ENCODE measurements around the gene RPRD1B.

RPRD1B gene

DNA sequence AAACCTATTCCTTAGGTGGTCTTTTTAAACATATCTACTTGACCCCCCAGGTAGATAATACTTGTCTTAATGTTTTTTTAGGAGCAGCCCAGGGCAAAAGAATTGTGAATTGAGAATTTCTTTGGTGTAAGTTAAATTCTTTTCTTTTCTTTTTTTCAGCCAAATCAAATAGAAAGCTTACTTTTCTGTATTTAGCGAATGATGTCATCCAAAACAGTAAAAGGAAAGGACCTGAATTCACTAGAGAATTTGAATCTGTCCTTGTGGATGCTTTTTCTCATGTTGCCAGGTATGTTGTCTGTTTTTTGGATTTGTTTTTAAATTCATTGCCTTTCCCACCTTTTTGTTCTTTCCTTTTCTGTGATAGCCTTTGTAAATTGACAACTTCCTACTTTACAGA, 6.7 kb downstream of the RPRD1B start:
- DNase-seq (ENCODE audit: low read depth) = no peak

DNA sequence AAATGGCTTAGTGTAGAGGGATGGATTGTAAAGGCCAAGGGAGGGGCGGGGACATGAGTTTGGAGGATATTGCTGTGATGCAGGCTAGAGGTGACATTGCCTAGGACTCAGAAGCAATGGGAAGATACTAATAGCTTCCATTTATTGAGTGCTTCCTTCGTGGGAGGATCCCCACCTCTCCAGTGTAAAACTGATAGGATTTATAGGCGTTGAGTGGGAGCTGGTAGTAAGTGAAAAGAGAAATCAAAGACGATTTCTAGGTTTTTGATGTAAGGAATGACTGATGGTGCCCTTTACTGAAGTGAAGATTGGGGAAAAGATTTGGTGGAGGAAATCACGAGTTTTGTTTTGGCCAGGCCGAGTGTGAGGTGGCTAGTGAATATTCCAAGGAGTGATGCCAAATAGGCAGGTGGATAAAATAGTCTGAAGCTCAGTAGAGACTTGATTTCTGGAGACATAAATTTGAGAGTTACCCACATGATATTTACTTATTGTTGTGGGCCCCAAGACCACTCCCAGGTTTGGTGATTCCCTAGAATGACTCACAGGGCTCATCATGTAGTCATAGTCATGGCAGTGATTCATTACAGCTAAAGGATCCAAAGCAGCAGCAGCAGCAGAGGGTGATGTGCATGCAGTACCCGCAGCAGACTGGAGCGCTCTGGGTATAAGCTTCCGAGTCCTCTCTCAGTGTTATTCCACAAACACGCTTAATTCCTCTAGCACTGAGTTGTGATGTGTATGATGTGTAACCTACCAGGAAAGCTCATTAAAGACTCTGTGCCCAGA, 10.2 kb downstream of the RPRD1B start:
- DNase-seq (ENCODE audit: low read depth) = peak; percentile 91

DNA sequence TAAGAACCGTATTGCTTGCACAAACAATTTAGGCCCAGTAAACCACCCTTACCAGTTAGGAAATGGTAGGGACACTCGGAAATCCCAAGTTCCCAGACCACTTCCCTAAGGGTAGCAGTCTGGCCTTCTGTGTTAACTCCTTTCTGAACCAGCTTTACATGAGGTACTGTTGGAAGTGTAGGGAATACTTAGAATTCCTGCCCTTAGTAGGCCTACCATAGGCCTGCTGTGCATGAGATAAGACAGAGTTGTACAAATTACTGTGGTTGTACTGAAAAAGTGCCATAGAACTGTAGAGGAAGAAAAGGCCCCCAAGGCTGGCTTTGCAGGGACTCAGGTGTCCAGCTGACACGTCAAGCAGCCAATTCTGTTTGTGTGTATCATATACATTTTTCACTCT, 11.1 kb downstream of the RPRD1B start:
- DNase-seq (ENCODE audit: low read depth) = no peak

DNA sequence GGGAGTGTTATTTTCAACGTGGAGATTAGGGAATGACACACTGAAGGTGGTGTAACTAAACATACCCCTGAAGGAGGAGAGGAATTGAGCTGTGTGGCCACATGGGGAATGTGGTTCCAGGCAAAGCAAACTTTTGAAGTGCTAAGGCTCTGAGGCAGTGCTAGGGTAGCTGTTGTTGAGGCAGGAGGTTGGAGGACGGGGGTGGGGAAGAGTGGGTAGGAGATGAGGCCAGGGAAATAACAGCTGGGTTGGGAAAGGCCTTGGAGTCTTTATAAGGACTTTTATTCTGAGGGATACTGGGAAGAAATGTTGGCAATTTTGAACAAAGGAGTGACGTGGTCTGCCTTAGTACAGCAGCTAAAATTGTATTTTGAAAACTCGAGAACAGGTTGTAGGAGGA, 13.0 kb downstream of the RPRD1B start:
- peak; percentile 24 for DNase-seq (ENCODE audit: low read depth)

DNA sequence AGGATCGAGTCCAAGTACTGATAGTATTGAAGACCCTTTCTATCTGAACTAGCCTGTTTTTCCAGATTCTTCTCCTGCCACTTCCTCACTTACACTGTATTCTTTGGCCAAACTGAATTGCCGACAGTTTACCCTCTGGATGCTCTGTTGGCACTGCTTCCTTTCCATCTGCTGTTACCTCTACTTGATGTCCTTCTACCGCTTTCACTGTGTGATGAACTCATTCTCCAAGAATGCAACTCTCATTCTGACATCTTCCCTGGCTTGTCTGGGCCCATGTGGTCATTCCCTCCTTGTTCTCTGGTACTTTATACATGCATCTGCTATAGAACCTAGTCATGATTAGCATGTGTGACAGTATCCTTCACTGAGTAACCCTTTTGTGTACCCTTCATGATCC, 16.3 kb downstream of the RPRD1B start:
- DNase-seq (ENCODE audit: low read depth) = peak; percentile 77

DNA sequence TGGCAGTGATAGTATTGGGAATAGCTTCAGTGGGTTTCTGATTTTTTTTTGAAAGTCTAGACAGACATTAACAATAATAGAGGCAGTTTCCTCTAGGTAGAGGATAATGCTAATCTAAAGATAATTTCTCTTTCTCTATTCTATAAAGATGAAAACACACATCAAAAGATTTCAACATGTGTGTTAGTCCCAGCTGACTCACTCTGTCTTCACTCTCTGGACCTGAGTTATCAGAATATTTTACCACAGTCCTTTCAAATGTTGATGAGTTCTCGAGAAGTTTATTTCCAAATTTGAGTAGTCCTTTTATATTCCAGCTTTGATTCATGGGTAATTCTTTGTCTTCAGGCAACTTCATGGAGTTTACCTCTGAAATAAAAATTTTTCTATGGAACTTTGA, 17.1 kb downstream of the RPRD1B start:
- peak; percentile 81 for DNase-seq (ENCODE audit: low read depth)

DNA sequence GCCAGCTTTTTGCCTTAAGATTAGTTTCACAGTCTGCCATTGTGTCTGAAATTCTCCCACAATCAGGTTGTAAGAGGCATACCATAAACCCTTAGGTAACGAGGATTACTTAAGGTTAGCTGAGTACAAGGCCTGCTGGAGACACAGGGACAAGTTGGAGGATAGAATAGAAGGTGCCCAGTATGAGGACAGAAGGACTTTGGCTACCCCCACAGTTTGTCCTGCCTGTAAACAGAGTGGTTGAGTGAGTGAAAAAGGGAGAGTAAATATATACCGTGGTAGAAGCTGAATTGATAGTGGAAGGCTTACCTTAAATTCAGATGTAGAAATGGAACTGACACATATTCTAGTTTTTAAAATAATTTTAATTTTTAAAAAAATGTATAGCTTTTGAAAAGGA, 19.3 kb downstream of the RPRD1B start:
- DNase-seq (ENCODE audit: low read depth) = no peak

DNA sequence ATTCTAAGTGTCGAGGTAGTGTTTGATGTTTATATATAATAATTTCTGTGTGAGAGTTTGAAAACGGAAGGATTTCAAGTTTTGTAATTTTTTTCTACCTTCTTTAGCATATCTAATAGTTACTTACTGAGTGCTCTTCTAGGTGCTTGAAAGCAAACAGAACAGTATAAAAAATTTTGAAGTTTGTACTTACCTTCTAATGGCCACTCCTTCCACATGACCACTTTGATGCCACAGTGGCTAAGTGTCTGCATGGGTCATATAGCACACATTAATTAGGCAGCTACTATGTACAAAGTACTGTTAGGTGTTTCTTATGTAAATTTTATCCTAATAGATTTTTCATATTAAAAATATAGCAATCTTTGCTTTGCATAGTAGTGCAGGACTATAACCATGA, 21.1 kb downstream of the RPRD1B start:
- no peak for DNase-seq (ENCODE audit: low read depth)

DNA sequence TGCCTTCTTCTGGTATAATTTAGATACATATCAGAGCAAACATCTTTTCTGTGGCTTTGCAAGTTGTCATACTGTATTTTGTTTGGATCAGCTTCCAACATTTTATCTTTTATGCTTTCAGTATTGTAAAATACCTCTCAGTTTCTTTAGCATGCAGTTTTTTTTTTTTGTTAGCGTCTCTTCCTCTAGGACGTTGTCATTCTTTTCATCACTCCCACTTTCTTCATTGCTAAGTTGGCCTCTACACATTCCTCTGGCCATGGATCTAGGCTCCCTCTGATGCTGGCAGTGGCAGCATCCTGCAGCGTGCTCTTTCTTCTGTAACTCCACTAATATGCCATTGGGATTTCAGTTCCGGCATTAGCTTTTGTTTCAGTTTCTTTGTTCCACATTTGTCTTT, 21.7 kb downstream of the RPRD1B start:
- no peak for DNase-seq (ENCODE audit: low read depth)

DNA sequence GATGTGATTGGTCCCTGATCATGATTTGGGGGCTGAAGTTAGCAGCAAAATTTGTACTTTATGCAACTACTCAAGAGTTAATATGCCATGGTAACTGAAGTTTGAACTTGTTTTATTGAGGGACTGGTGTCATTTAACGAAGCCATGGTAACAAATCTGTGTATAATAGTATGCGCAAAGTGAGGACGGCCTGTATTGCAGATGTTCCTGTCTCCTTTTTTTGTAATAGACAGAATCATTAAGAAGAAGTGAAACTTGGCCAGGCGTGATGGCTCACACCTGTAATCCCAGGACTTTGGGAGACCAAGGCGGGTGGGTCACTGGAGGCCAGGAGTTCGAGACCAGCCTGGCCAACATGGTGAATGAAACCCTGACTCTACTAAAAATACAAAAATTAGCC, 22.3 kb downstream of the RPRD1B start:
- no peak for DNase-seq (ENCODE audit: low read depth)

DNA sequence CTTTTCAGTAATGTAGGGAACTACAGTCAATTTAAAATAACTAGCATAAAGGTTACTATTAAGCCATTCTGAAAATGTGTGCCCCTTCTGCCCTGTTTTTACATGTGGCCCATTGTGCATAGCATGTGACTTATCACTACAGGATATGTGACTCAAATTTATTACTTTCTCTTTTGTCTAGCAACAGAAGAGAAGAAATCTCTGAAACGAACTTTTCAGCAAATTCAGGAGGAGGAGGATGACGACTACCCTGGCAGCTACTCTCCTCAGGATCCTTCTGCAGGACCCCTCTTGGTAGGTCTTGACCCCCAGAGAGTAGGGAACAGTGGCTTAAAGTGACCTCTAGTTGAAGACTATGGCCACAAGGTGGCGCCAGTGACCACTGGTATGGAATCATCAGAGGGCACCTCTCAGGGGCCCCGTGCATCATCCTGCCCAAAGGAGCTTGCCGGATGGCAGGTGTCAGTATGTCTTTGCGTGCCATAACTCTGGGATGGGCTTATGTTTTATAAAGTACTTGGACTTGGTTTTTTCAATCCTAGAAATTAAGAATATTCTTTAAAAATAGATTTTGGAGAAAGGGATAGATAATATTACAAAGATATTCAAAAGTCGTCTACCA, 23.9 kb downstream of the RPRD1B start:
- DNase-seq (ENCODE audit: low read depth) = peak; percentile 61

DNA sequence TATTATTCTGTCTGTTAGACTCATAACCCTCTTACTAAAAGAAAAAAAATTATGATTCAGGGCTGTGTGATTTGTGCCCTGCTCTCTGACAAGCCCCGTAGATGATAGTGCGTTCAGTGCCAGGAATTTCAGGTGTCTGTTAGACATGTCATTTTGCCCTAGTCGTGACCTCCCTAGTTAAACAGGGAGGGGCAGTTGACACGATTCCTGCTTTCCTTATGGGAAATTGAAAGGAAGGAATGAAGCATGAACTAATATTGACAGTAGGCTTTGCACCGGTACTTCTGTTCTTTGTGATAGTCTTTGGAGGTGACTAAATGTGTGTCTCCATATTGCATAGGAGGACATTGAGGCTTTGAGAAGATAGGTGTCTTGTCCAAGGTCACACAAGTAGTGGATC, 26.3 kb downstream of the RPRD1B start:
- DNase-seq (ENCODE audit: low read depth) = no peak

DNA sequence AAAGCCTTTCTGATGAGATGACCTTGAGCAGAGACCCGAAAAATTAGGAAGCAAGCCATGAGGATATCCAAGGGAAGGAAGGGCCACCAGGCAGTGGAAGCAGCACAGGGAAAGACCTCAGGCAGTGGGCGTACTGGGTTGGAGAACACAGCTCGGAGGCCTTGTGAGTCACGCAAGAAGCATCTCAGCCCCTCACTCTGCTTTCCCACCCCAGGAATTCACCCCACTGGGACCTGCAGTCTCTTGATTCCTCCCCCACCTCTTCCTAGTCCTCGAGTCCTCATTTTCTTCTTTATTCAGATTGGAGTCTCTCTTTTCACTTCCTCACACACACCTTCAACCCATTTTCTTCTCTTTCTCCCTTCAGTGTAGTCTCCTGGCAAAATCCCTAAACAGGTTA, 27.0 kb downstream of the RPRD1B start:
- peak; percentile 80 for DNase-seq (ENCODE audit: low read depth)

DNA sequence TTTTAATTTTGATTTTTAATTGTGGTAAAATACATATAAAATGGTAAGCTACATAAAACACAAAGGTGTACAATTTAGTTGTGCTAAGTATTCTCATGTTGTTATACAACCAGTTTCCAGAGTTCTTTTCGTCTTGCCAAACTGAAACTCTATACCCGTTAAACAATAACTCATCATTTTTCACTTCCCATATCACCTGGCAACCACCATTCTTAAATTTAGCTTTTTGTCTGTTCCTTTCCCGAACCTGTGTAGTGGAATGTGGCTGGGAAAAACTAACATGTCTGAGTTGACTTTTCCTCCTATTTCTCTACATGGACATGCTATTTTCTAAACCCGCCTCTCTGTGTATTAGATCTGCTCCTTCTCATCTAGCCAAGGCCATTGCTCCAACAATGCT, 27.6 kb downstream of the RPRD1B start:
- DNase-seq (ENCODE audit: low read depth) = no peak

DNA sequence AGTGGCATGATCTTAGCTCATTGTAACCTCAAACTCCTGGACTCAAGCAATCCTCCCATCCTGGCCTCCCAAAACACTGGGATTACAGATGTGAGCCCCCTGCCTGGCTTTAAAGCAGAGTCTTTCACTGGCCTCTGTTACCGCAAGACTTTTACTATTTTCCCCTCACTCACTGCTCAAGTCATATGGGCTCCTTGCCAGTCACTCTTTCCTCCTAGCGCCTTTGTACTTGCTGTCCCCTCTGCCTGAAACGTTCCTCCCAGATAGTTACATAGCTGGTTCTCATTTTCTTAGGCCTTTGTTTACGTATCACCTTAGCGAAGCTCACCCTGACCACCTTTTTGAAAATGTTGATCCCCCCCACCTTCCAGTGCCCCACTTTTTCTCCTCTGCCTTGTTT, 29.3 kb downstream of the RPRD1B start:
- no peak for DNase-seq (ENCODE audit: low read depth)

DNA sequence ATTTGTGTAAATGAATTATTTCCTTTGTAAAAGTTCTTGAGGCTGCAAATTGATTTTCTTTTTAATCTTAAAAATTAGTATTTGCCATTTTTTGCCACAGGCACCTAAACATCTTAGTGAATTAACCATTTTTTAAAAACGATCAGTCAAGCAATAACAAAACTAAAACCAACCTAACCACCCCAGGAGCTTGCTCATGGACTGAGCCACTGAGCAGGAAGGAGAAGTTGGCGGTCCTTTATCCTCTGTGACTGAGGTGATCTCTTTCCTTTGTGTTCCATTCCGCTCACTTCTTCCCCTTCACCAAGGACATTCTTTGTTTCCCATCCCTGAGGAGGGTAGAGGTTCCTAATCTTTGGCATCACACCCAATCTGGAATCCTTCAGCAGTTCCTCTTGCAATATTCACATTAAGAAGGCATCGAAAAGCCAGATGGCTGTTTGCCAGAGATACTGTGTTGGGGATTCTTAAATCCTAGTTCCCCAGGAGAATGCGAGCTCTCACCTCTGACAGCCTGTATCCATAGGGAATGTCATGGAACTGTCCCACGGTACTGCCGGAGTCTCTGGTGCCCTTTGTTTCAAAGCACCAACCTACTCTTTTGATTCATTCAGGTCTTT, 30.5 kb downstream of the RPRD1B start:
- no peak for DNase-seq (ENCODE audit: low read depth)

DNA sequence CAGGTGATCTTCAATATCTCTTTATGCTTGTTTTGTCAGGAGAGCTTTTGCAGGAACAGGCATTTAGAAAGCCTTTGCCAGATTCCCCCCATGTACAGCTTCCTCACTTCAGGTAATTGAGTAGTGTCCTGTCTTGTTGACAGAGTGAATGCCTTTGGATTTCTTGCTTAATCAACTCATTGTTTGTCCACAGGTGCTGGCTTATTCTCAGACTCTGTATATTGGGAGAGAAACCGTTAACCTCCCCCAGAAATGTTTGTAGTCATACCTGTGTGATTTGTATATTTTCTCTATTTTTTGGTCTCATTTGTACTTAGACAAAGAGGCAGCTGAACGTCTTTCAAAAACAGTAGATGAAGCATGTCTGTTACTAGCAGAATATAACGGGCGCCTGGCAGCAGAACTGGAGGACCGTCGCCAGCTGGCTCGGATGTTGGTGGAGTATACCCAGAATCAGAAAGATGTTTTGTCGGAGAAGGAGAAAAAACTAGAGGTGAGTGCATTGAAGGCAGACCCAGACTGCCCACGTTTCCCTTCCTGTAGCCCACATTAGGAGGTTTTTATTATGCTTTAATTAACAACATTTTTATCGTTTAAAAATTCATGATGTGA, 32.3 kb downstream of the RPRD1B start:
- no peak for DNase-seq (ENCODE audit: low read depth)

DNA sequence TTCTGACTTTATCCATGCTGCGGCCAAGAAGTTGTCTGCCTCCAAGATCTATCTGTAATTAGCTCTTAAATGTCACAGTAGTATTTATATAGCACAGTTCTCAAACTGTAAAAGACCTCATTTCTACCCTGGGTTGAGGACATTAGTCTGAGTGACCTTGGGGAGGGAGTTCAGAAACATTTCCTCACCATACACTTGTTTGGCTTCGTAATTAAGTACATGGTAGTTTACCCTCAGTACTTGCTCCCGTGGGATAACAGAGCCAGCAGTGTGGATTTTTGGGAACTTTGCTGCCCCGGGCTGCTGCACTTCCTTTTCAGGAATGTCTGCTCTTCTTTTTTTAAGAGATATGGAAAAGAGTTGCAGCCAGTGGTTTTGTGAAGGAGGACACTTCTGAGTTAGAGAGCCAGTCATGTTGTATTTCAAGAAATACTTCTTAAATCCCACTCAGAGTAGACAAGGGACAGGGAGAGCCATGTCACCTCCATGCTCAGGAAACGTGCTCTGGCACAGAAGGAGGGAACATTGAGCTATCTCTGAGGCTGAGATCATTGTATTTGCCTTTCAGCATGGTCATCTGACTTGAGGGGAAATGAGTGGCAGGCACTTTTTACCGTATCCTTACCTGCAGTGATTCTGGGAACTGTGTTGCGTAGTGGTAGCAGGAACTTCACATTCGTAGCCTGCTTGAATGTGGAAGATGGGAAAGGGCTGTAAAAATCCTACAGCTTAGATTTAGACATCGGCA, 33.6 kb downstream of the RPRD1B start:
- no peak for DNase-seq (ENCODE audit: low read depth)

DNA sequence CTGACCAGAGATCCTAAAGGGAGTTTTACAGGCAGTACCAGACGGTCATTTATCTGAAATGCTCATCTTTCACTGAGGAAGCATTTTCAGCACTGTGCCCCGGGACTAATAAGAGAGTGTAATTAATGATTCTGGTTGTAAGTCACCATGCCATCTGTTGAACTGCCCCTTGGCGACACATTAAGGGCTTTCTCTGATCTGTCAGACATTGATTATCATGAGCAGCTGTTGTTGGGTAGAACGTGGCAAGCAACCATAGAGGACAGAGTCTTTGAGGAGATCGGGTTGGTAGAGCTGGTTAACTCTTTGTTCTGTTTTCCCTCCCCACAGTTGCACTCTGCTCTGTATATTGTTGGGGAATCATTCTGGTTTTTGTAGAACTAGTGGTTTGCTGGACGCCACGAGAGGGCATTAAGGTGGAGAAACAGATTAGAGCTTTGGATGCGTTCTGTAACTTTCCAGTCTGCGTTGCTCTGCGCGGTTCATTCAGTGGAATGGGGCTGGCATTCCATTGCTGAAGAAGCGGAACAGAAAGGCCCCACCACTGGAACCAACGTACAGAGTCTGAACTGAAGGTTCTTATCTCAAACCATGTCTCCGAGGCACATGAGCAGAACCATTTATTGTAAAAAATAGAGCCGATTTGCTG, 34.3 kb downstream of the RPRD1B start:
- DNase-seq (ENCODE audit: low read depth) = peak; percentile 70

DNA sequence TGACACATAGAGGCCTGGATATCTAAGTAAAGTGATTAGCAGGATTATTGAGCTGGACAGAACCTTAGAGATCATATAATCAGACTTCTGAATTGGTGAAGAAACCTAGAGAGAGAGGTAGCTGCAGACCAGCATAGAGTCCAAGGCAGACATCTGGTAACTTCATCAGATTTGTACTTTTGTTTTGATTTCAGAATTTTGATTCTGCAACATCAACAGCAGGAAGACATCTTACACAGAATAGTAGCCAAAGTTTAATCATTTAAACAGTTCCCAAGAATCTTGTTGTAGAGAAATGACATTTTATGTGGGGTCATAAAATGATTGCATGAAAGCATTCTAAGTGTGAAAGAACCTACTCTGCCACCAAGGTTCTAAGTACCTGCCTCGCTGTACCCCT, 39.4 kb downstream of the RPRD1B start:
- DNase-seq (ENCODE audit: low read depth) = no peak

DNA sequence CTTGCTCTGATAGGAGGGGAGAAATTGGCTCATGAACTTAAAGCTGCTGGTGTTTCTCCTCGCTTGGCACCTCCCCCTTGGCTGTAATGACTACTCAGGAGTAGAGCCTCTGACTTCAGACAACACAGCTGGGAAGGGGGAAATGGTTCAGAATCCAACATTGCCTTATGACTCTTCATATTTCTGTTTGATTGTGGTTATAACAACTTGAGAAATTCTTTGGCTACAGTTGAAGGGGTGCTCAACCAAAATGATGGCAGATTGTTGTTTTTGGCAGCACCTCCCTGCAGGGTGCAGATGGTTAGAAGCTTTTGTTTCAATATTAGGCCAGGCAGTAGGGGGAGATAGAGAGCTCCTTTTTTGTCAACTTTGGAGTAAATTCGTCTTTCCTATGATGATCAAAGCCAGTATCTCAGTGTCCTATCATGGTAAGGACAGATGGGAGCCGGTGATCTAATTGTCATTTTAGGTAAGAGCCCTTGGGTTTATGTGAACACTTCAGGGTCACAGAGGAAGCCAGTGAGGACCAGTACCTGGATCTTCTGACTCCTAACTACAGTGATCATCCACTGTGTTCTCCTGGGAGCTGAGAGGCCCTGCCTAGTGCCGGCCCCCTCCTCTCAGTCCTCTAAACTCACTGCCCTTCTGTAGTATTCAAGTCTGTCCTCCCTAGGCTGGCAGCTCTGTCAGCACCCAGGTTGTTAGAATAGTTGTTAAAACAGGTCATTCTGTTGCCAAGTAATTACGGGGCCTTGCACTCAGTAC, 39.9 kb downstream of the RPRD1B start:
- peak; percentile 79 for DNase-seq (ENCODE audit: low read depth)
